Spleen (tissue), 11 donors: ENCODE results near the gene ARL15. TPM values are rescaled to one million over a fixed set of nuclear protein-coding genes. Genes with fewer than 3 reads are reported as not detected.

ENCODE experiments used
- DNase-seq: peaks from one replicate; pipeline ENCODE4 v3.0.0-alpha.2; 2020
- H3K27ac ChIP-seq, 8 donors: fragments of 200-600 bp; sonication (generic) in 7 of 8; 1 replicate in 4 of 8; 2 replicates in 4 of 8; pipeline versions ENCODE4 v1.5.0 to v1.8.0; 2016 to 2021; ENCODE audit warnings: inconsistent platforms in 4 of 8, mild to moderate bottlenecking in 4 of 8, moderate library complexity in 1 of 8
- H3K27me3 ChIP-seq, 7 donors: fragments of 200-600 bp; sonication (generic) in 6 of 7; replicated peaks in 1 of 7; 1 replicate in 4 of 7; 2 replicates in 3 of 7; pipeline versions ENCODE4 v1.5.0 to v1.8.0; 2016 to 2021; ENCODE audit warnings: inconsistent platforms in 3 of 7, mild to moderate bottlenecking in 1 of 7
- H3K36me3 ChIP-seq, 6 donors: fragments of 200-600 bp; sonication (generic) in 5 of 6; 1 replicate in 4 of 6; 2 replicates in 2 of 6; pipeline versions ENCODE4 v1.5.0 to v1.8.0; 2016 to 2021; ENCODE audit warnings: inconsistent platforms in 2 of 6
- H3K4me1 ChIP-seq, 6 donors: fragments of 200-600 bp; sonication (generic) in 5 of 6; 1 replicate in 3 of 6; 2 replicates in 3 of 6; pipeline versions ENCODE4 v1.5.0 to v1.8.0; 2016 to 2021; ENCODE audit warnings: inconsistent platforms in 3 of 6
- H3K4me3 ChIP-seq, 8 donors: fragments of 200-600 bp; sonication (generic) in 7 of 8; 1 replicate in 4 of 8; 2 replicates in 4 of 8; pipeline versions ENCODE4 v1.5.0 to v1.8.0; 2016 to 2021; ENCODE audit warnings: inconsistent platforms in 4 of 8, mild to moderate bottlenecking in 4 of 8, moderate library complexity in 2 of 8
- H3K9me3 ChIP-seq, 8 donors: fragments of 200-600 bp; sonication (generic) in 7 of 8; 1 replicate in 4 of 8; 2 replicates in 4 of 8; pipeline versions ENCODE4 v1.5.0 to v1.8.0; 2016 to 2021; ENCODE audit warnings: inconsistent platforms in 4 of 8
- CTCF ChIP-seq, 11 experiments: fragments of 200-600 bp in 7 of 11; fragments of 450-650 bp in 4 of 11; sonication (generic) in 4 of 11; IDR thresholded peaks in 8 of 11; conservative IDR thresholded peaks in 3 of 11; 1 replicate in 7 of 11; 2 replicates in 4 of 11; pipeline versions ENCODE4 v1.4.0 to v1.8.0; 2016 to 2021; ENCODE audit warnings: antibody characterized with exemption in 11 of 11, inconsistent platforms in 4 of 11, mild to moderate bottlenecking in 1 of 11
- POLR2A ChIP-seq, 3 donors: fragments of 450-650 bp; IDR thresholded peaks; one replicate each; pipeline ENCODE4 v1.5.1; 2017; ENCODE audit warnings: antibody characterized with exemption in 3 of 3, mild to moderate bottlenecking in 1 of 3
- POLR2AphosphoS5 ChIP-seq, 3 donors: sonication (generic); formaldehyde crosslinking; IDR thresholded peaks; one replicate each; pipeline ENCODE4 v1.5.1; 2017; ENCODE audit warnings: antibody characterized with exemption in 3 of 3
- WGBS, 5 donors: extraction: QIAGEN DNeasy Blood & Tissue Kit in 3 of 5; methylation state at CpG; one replicate each; pipeline versions ENCODE4 v1.1.5 to v1.1.7; 2013 to 2018; 5-methylcytosine and 5-hydroxymethylcytosine counted together
- intact Hi-C: fragments of 100-400 bp; cut with DNase I; formaldehyde crosslinking; loops from one replicate; pipeline ENCODE4 v1.15.0; 2023; ENCODE audit warnings: low total_unique reads
- polyA plus RNA-seq, 3 donors: library from polyadenylated mRNA; stranded (reverse); fragments of 200-250 nt; gene quantifications; one replicate each; pipeline ENCODE4 v1.2.1, GENCODE V29; 2013
- total RNA-seq, 7 donors: library from RNA; depleted of rRNA in 3 of 7; stranded (reverse); fragments of >200 nt in 3 of 7; fragmentation: NEBNext Ultra II Directional in 4 of 7; extraction: Animal tissue kit (Norgen Biotek cat#: 25700) in 4 of 7; gene quantifications; one replicate each; pipeline versions ENCODE4 v1.1.0 to v1.2.1, GENCODE V29; 2016 to 2021
- donor health status: healthy with polysubstance abuse.
- donor health status: DM: no; HTN: no; CAD: no; lungs with moderate emphysema.
- donor health status: DM: no; HTN: no; CAD: no.
- donor health status: Bipolar disorder and iron deficiency.
- donor health status: healthy.
- donor health status: DM: no; HTN: no; CAD: no.
- donor health status: DM: yes; HTN: yes; CAD: no.

Gene ARL15
- total and polyA plus RNA-seq, 10 donors = 6.3 to 70.2 (median 37.1) TPM

DNA sequence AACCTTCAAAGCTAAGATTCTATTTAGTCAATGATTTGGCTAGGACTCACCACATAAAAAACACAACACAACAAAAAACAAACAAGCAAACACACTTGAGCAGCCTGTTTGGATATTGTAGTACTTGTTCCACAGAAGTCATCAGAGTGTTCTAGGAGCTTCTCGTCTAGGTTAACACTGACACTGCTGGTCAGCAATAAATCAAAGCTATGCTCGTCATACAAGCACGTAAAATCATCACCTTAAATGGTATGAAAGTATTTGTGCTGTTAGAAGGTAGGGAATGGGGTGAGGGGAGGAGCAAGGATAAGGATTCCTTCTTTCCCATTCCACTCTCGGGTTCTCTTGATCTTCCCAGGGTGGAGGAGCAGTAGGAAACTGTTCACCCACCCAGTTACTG is 88.0 kb downstream of the ARL15 start:
- no peaks in the 10 kb centered on the region for H3K27me3 ChIP-seq
- TF ChIP-seq POLR2AphosphoS5 (IDR thresholded peaks at IDR 0.05) = no peak
- TF ChIP-seq POLR2A (IDR thresholded peaks at IDR 0.05) = no peak
- TF ChIP-seq CTCF (IDR thresholded peaks at IDR 0.05 in 8 of 11, conservative IDR thresholded peaks at IDR 0.05 in 3 of 11) = no peak
- no peaks in the 10 kb centered on the region for H3K36me3 ChIP-seq
- no peak overlapping the region for H3K4me3 ChIP-seq
- H3K27ac ChIP-seq = no peak overlapping the region
- intact Hi-C loops = loop anchor here (10.0 kb wide), 1 partner anchor 1048 kb away; no protein-coding TSS in a partner anchor
- peaks cover 0 to 9% (median 0%) of the 10 kb centered on the region in 6 donors for H3K4me1 ChIP-seq
- WGBS, 5 donors = 89 to 96% (median 92%) methylated on average over 4 of the region's 4 CpGs
- DNase-seq = no peak
- H3K9me3 ChIP-seq = no peaks in the 10 kb centered on the region

DNA sequence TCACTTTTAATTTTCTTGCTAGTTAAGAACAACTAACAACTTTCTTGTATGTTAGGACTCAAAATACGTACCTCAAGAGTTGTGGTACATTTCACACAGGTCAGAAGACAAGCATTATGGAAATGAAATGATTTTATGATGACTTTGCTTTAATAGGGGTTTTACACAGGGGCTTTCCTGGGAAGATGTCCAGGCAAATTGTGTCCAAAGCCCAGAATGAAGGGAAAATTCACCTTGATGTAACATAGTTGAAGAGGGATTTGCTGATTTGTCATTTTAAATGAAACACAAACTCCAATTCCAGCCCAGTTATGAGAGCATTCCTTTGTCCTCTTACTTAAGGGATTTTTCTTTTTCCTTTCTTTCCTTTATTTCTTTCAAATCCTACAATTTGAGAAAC is 89.2 kb downstream of the ARL15 start:
- Histone ChIP-seq H3K36me3 (no peaks in the 10 kb centered on the region), H3K4me1 (peaks cover 0 to 4% (median 0%) of the 10 kb centered on the region in 6 donors), H3K27ac (no peak overlapping the region), H3K27me3 (no peaks in the 10 kb centered on the region), H3K4me3 (no peak overlapping the region), H3K9me3 (no peaks in the 10 kb centered on the region)
- intact Hi-C loops = loop anchor here (10.0 kb wide), 1 partner anchor 1046 kb away; no protein-coding TSS in a partner anchor
- no peak for DNase-seq
- 92 to 98% (median 96%) methylated on average over 1 of the region's 1 CpG for whole genome bisulfite sequencing, 5 donors
- TF ChIP-seq CTCF (IDR thresholded peaks at IDR 0.05 in 8 of 11, conservative IDR thresholded peaks at IDR 0.05 in 3 of 11) = no peak
- no peak for TF ChIP-seq POLR2AphosphoS5 (IDR thresholded peaks at IDR 0.05)
- no peak for TF ChIP-seq POLR2A (IDR thresholded peaks at IDR 0.05)

- intact Hi-C loops = loop anchor here (10.0 kb wide), 1 partner anchor 1046 kb away; no protein-coding TSS in a partner anchor
- H3K4me3 ChIP-seq = no peak overlapping the region
- no peak for DNase-seq
- no peak overlapping the region for H3K27ac ChIP-seq
- peaks cover 0 to 4% (median 0%) of the 10 kb centered on the region in 6 donors for H3K4me1 ChIP-seq
- 87 to 91% (median 88%) methylated on average over 12 of the region's 12 CpGs for WGBS, 5 donors
- no peaks in the 10 kb centered on the region for H3K36me3 ChIP-seq
- H3K27me3 ChIP-seq = no peaks in the 10 kb centered on the region
- no peaks in the 10 kb centered on the region for H3K9me3 ChIP-seq
- TF ChIP-seq POLR2A (IDR thresholded peaks at IDR 0.05) = no peak
- no peak for TF ChIP-seq POLR2AphosphoS5 (IDR thresholded peaks at IDR 0.05)
- no peak for TF ChIP-seq CTCF (IDR thresholded peaks at IDR 0.05 in 8 of 11, conservative IDR thresholded peaks at IDR 0.05 in 3 of 11)
Observed at GRCh38 chr5:54220230-54221040, 89.9 kb downstream of the ARL15 start.

GRCh38 chr5:54217826-54218503 is 92.4 kb downstream of the ARL15 start:
- Histone ChIP-seq H3K4me1 (no peaks in the 10 kb centered on the region), H3K4me3 (no peak overlapping the region), H3K36me3 (no peaks in the 10 kb centered on the region), H3K9me3 (no peaks in the 10 kb centered on the region), H3K27me3 (no peaks in the 10 kb centered on the region), H3K27ac (no peak overlapping the region)
- no peak for DNase-seq
- TF ChIP-seq POLR2AphosphoS5 (IDR thresholded peaks at IDR 0.05) = no peak
- TF ChIP-seq CTCF (IDR thresholded peaks at IDR 0.05 in 8 of 11, conservative IDR thresholded peaks at IDR 0.05 in 3 of 11) = peak in 10 of 11 experiments; percentile 30 to 82 (median 68)
- intact Hi-C loops = loop anchor here (5.0 to 10.0 kb wide), 2 partner anchors 741 to 953 kb away; no protein-coding TSS in a partner anchor
- WGBS, 5 donors = 66 to 71% (median 68%) methylated on average over 8 of the region's 8 CpGs
